ENCODE results near the gene LINC00237. TPM values are rescaled to one million over a fixed set of nuclear protein-coding genes. Genes with fewer than 3 reads are reported as not detected.

The LINC00237 gene
- total and polyA plus RNA-seq, 11 donors: not detected

DNA sequence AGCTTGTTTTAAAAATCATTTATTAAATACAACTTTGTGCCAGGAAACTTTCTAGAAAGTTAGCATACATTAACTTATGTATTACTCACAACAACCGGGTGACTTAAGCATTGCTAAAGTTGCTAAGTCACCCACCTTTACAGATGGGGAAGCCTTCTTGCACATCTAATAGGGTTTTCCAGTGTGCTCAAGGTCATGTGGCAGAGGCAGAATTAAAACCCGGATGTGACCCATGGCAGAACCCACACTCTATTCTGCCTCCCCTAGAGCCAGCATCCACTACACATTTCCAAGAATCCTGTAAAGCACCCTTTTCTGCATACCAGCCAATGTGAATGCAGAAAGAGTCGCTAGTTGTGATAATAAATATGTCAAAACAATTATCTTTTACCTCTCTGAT, 13.4 kb downstream of the LINC00237 start:
- WGBS, 4 donors: 80 to 83% (median 81%) methylated on average over 3 of the region's 3 CpGs
- H3K4me1 ChIP-seq: no peaks in the 10 kb centered on the region
- H3K9me3 ChIP-seq: no peaks in the 10 kb centered on the region
- H3K27ac ChIP-seq: no peak overlapping the region
- H3K36me3 ChIP-seq: no peaks in the 10 kb centered on the region
- H3K4me3 ChIP-seq: no peak overlapping the region
- TF ChIP-seq, protein P1, sequence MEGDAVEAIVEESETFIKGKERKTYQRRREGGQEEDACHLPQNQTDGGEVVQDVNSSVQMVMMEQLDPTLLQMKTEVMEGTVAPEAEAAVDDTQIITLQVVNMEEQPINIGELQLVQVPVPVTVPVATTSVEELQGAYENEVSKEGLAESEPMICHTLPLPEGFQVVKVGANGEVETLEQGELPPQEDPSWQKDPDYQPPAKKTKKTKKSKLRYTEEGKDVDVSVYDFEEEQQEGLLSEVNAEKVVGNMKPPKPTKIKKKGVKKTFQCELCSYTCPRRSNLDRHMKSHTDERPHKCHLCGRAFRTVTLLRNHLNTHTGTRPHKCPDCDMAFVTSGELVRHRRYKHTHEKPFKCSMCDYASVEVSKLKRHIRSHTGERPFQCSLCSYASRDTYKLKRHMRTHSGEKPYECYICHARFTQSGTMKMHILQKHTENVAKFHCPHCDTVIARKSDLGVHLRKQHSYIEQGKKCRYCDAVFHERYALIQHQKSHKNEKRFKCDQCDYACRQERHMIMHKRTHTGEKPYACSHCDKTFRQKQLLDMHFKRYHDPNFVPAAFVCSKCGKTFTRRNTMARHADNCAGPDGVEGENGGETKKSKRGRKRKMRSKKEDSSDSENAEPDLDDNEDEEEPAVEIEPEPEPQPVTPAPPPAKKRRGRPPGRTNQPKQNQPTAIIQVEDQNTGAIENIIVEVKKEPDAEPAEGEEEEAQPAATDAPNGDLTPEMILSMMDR (IDR thresholded peaks at IDR 0.05): no peak
- TF ChIP-seq POLR2A (IDR thresholded peaks at IDR 0.05): no peak
- H3K27me3 ChIP-seq: peaks cover 3 to 97% (median 51%) of the 10 kb centered on the region in 9 donors
- intact Hi-C loops (cut with DNase I): no loop called here
- no peak for DNase-seq
- ATAC-seq: no peak

DNA sequence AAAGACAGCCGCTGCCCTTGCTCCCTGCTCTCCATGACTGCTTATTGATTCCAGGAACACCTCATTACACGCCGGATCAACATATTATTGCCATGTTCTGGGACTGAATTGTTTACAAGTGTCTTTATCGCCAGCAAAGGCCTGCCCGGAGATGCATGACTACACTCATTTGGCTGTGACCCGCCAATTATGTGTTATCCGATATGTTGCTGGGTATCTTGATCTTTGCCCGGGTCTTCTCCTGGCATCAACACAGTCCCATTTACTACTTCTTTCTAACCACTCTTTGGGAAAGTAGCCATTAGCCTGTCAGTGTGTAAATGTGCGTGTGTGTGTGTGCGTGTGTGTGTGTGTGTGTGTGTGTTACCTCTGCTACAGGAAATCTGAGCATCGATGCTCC, 15.4 kb downstream of the LINC00237 start:
- H3K27ac ChIP-seq: no peak overlapping the region
- H3K36me3 ChIP-seq: no peaks in the 10 kb centered on the region
- 71 to 75% (median 74%) methylated on average over 10 to 11 of the region's 11 CpGs for whole genome bisulfite sequencing, 4 donors
- H3K9me3 ChIP-seq: no peaks in the 10 kb centered on the region
- no peaks in the 10 kb centered on the region for H3K4me1 ChIP-seq
- TF ChIP-seq, protein P1 (IDR thresholded peaks at IDR 0.05): no peak
- no peak for TF ChIP-seq POLR2A (IDR thresholded peaks at IDR 0.05)
- intact Hi-C loops (cut with DNase I): no loop called here
- DNase-seq (no peak), ATAC-seq (no peak)
- H3K4me3 ChIP-seq: no peak overlapping the region
- H3K27me3 ChIP-seq: peaks cover 3 to 88% (median 50%) of the 10 kb centered on the region in 9 donors

DNA sequence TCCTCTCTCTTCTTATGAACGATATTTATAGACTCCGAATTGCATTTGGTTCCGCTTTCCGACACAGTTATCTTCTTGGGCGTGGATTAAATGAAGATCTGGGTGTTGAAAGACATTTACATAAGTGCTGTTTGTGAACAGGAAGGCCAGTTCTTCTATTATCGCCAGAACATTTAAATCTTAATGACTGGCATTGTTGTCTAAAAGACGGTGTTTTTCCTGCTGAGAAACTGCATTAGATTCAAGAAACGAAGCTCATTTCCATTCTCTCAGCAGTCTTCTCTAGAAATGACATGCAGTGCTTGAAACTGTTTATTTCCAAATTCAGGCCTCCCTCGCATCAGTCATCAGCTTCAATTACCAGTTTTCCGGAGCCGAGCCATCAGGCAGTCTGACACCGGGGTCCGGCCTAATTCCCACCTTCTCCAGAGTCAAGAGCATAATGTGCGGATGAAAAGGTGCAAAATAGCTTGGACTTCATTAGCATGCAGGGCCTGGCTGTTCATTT, 16.0 kb downstream of the LINC00237 start:
- ATAC-seq: no peak
- WGBS, 4 donors: 21 to 32% (median 28%) methylated on average over 14 of the region's 14 CpGs
- H3K27me3 ChIP-seq: peaks cover 3 to 82% (median 50%) of the 10 kb centered on the region in 9 donors
- intact Hi-C loops (cut with DNase I): no loop called here
- TF ChIP-seq, protein P1 (IDR thresholded peaks at IDR 0.05): no peak
- TF ChIP-seq POLR2A (IDR thresholded peaks at IDR 0.05): no peak
- no peaks in the 10 kb centered on the region for H3K4me1 ChIP-seq
- H3K27ac ChIP-seq: no peak overlapping the region
- H3K36me3 ChIP-seq: no peaks in the 10 kb centered on the region
- H3K4me3 ChIP-seq: no peak overlapping the region
- DNase-seq: no peak
- H3K9me3 ChIP-seq: no peaks in the 10 kb centered on the region

DNA sequence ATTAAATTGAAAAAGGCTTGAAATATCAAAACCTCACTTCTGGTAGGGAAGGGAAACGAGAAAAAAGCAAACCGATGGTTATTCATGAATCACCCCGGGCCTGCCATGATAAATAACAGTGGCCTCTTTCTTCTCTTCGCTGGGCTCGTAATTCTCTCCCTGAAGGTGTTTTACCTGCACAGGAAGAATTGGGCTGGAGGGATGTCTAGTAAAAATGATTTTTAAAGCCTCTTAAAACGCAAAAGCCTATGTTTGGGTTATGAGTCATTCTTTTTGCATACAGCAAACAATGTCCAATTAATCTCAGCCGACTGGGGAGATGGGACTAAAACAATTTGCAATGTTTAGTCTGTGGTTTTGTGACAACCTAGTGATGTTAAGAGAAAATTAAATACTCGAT, 16.8 kb downstream of the LINC00237 start:
- H3K36me3 ChIP-seq: no peaks in the 10 kb centered on the region
- no peak for TF ChIP-seq POLR2A (IDR thresholded peaks at IDR 0.05)
- TF ChIP-seq, protein P1 (IDR thresholded peaks at IDR 0.05): no peak
- no peak overlapping the region for H3K27ac ChIP-seq
- H3K9me3 ChIP-seq: no peaks in the 10 kb centered on the region
- intact Hi-C loops (cut with DNase I): loop anchor here in 1 of 10 donors (10.0 kb wide), 1 partner anchor 405 kb away; no protein-coding TSS in a partner anchor
- 55 to 64% (median 57%) methylated on average over 8 of the region's 8 CpGs for WGBS, 4 donors
- DNase-seq (no peak), ATAC-seq (no peak)
- H3K4me3 ChIP-seq: no peak overlapping the region
- H3K27me3 ChIP-seq: peaks cover 3 to 78% (median 50%) of the 10 kb centered on the region in 9 donors
- no peaks in the 10 kb centered on the region for H3K4me1 ChIP-seq
